HG03139 (cell line): Measurements from ENCODE around the gene ARHGEF4.

Experiments
- ATAC-seq: cut with Tn5 transposase; IDR thresholded peaks from one replicate; pipeline ENCODE4 v1.9.1; 2021; ENCODE audit not compliant: unreplicated experiment

Gene ARHGEF4

GRCh38 chr2:130814931-130815680 lies 21.6 kb upstream of the ARHGEF4 start:
- ATAC-seq, result no peak

DNA sequence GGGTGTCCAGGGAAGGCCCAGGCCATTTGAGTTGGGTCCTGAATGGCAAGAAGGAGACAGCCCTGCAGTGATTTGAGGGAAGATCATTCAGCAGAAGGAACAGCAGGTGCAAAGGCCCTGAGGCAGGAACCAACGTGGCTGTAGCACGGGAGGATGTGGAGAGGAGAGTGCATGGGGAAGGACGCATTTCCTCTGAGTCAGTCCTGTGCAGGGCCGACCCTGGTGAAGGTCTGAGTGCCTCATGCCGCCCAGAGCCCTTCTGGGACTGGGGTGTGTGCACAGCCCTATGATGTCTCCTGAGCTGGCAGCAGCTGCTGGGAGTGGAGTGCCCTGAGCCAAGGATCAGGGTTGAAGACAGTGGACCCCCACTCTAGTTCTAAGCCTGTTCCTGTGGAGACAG lies 17.9 kb upstream of the ARHGEF4 start:
- ATAC-seq, result no peak

DNA sequence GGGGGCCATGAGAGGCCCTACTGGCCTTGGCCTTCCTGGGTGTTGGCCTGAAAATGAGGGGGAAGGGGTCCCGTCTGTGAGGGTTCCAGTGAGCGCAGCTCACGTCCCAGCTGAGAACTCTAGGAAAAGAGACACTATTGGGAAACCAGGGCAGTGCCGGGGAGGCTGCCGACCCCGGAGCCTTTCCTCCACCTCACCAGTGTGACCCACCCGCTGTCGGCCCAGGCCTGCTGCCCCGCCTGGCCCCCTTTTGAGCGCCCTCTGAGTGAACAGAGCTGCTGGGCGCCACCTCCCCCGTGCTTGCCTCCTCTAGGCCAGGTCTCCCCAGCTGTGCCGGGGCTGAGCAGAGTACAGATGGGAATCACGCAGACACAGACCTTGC lies 17.5 kb upstream of the ARHGEF4 start:
- ATAC-seq, result no peak

DNA sequence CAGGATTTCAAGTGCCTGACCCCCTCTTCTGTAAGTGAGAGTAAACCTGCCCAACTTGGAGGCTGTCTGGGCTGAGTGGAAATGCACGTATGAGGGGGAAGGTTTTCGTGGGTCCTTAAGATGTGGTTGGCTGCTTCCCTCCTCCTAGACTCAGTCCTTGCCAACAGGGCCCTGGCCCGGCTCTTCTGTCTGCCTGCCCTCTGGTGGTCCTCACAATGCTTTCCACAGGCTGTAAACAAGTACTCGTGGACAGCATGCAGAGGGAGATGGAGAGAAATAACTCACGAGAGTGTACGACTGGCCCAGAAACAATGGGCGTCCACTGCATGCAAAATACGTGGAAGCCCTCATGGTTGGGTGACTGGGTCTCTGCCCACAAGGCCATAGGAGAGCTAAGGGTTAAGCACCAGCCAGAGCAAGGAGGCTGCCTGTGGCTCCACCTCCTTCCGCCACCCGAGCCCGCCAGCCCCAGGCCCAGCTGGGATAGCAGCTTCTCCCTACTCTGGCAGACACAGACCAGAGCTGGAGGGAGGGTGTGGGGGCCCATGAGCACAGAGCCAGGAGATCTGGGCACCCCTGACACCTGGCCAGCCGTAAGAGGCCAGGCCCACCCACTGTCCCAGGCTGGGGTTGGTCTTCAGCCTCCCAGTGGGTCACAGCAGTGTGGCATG lies 17.0 kb upstream of the ARHGEF4 start:
- ATAC-seq, result no peak

DNA sequence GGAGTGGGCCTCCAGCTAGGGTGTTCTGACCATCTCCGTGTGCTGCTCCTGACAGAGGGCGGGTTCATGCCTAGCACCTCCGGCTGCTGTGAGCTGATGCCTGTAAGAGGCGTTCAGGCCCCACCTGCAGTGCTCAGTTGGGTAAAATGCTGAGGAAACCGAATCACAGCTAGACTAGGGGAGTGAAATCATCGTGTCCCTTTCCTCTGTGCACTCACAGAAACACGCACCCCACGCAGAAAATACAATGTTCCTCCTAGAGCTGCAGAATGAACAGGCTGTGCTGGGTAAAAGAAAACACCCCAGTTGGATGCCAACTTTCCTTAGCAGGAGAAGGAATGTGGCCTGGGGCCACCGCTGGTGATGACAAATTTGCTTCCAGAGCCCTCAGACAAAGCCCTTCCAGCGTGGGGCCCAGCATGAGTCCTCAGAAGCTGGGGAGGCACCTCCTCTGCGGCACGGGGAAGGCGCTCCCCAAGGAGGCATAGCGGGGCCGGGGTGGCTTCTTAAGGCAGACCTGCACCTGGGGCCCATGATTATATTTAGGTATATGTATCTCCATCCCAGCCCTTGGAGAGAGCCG lies 16.3 kb upstream of the ARHGEF4 start:
- ATAC-seq, result no peak

- no peak for ATAC-seq
Observed at GRCh38 chr2:130821867-130822266, 14.8 kb upstream of the ARHGEF4 start.

DNA sequence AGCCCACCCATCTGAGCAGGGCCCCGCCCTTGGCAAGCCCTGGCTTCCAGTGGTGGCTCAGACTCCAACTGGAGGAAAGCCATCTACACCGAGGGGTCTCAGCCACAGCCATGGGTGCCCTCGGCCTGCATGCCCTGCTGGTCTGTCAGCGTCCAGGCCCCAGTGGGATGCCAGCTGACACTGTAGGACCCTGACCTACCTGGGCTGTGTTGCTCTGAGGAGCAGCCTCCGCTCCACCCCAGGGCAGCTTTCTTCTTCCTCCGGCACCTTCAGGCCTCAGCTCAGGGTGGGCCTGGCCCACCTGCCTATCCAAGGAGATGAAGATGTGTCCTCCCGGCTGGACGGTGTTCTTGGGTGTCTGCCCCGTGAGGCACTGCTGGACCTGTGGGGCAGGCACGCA lies 13.9 kb upstream of the ARHGEF4 start:
- ATAC-seq, result no peak

DNA sequence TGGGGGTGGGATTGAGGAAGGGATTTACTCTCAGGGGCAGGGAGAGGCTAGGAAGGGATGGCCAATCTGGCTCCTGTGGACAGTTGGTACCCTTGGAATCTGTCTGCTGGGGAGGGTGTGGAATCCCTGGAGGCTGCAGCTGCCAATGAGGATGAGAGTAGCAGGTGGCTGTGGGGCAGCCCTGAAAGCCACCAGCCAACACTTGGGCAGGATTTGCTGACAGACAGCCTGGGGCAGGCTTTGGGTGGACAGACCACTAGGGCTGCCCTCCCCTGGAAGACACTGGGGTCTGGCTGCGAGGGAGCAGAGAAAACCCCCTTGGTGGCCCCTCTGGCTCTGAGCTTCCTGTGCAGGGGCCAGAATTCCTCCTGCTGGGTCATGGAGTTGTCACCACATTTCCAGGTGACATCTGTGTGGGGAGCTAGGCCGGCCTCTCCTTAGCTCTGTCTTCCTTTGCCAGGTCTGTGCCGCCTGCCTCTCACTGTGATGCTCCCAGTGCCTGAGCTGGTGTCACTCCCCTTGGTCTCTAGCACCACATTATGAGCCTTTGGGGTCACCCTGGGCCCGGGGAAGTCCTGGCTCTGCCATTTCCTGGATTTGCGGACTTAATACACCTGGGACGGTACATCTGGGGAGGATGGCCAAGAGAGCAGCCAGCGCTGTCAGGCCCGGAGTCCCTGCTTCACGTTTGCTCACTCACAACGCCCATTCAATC lies 13.4 kb upstream of the ARHGEF4 start:
- ATAC-seq, result peak; percentile 14

DNA sequence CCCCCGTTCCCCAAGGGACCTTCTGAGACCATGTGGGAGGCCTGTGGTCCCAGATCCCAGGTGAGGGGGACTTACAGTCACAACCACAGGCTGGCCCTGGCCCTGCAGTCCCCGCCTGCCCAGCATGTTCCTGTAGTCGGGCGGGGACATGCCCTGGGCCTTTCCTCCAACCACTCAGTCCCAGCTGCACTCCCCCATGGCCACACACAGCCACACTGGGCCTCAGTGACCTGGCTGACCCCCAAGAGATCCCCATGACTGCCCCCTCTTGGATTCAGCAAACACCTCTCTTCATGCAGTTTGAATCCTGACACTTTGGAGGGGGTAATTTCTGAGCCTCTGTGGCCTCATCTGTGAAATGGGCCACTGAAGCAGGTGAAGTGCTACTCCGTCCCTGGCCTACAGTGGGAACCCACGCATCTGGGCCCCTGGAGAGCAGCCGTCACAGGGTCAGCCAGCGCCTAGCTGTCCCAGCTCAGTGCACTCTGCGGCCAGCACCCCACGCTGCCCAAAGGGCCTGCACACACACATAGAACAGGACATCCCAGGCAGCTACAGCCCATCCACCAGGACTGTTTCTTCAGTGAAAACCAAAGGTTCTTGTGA lies 12.7 kb upstream of the ARHGEF4 start:
- ATAC-seq, result peak; percentile 39

DNA sequence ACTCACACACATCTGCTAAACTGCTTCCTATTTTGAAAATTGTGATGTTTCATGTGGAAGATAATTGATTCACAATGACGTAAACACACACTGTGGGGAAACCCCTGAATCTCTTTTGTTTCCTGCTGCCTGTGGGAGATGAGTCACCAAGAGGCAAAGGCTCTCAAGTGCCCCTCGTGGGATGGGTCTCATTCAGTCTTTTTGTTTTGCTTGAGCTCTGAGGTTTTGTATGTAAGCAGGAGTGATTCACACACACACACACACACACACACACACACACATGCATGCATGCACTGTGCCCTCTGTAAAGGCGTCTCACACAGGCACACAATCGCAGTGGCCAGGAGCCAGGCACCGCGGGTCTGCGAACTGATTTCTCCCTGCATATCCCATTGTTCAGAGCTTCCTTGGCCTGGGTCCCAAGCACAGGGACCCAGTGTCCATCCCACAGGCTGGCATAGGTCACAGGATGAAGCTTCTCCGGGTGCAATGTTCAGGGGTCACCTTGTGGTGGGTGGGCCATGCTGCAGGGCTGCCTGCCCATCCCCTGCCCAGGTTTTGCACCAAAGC lies 12.1 kb upstream of the ARHGEF4 start:
- peak; percentile 81 for ATAC-seq

GRCh38 chr2:130825231-130825965 lies 11.3 kb upstream of the ARHGEF4 start:
- ATAC-seq, result no peak

GRCh38 chr2:130825966-130826253 lies 10.8 kb upstream of the ARHGEF4 start:
- no peak for ATAC-seq

GRCh38 chr2:130826419-130826818 lies 10.3 kb upstream of the ARHGEF4 start:
- ATAC-seq, result no peak

DNA sequence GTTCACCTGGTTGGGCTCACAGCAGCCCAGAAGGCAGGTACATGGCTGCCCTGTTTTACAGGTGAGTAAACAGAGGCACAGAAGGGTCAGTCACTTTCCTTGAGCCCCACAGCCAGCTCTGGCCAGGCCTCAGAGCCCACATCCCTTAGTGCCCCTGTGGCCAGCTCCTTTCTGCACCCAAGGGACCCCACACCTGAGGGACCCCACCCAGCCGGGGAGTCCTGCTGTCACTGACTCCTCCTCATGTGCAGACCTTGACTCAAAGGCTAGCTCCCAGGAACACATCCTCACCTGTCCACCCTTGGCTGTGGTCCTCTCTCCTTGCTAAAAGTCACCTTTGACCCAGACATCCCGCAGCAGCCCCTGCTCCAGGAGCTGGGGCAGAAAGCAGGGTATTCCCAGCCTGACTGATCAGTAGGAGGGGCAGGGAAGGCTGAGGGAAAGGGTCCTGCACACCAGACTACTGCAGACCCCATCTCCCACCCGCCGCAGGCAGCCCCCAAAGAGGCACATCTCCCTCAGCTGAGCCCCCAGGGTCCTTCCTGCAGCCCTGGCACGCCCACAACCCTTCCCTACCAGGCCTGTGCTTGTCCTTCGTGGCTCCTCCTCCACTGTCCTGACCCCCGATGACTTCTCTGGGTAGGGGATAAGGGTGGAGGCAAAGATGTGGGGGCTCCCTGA lies 9.8 kb upstream of the ARHGEF4 start:
- no peak for ATAC-seq

DNA sequence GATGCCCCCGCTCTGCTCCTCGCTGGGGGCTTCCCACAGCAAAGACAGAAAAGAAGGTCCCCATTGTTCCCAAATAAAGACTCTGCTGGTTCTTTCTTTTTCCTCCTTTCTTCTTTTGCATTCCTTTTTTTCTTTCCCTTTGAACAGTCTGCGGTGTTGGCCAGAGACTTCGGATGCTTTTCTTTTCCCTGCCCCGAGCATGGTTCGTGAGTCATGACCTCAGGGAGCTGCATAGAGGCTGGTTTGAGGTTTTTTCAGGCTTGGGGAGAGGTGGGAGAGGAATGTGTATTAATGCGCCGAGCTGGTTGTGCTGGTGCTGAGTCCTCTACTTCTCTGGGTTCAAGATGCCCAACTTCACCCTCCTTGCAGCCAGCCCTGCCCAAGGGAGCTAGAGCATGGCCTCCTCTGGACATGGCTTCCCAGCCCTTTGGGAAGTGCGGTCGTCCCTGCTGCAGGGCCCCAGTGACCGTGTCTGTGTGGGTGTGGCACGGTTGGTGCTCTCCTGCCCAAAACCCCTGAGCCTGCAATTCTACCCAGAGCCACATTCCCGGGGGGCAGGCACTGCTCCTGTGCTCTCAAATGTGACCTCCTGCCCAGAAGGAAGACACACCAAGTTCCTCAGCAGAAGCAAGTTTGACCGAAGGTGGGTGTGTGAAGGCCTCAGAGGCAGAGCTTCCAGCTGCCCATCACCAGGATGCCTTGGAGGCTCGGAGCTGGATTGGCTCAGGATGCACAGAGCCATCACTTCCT lies 9.0 kb upstream of the ARHGEF4 start:
- ATAC-seq, result no peak

GRCh38 chr2:130828461-130828860 lies 8.3 kb upstream of the ARHGEF4 start:
- ATAC-seq, result no peak

DNA sequence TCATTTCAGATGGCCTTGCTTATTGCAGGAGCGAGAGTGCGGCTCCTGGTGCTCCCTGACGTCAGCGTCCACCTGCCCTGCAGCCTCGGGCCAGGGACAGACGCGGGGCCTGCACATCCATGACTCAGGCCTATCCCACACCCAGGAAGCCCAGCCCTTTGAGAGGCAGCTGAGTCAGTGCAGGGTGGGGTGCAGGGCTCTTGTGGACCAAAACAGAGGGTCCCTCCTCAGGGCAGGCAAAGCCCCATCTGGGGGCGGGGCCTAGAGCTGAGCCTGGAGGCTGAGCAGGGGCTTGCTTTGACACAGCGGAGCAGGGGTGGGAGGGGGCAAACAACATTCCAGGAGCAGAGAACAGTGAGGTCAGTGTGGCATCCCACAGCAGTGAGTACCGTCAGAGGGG lies 7.7 kb upstream of the ARHGEF4 start:
- no peak for ATAC-seq

DNA sequence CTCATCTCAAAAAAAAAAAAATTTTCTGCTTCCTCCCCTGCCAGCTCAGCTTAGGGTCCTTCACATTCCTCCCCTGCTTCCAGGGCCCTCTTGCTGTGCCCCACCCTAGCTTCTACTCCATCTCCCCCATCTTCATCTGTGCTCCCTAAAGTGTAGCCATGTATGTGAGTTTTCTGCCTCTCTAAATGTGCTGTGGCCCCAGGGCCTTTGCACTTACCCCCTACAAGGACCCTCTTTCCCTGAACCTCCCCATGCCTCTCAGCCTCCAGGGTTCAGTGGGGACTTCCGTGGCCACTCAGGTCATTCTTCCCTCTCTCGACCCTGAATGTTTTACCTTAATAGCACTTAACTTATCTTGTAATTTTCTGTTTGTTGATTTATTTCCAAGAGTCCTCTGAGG lies 6.2 kb upstream of the ARHGEF4 start:
- ATAC-seq, result no peak

- no peak for ATAC-seq
Observed at GRCh38 chr2:130831356-130831755, 5.4 kb upstream of the ARHGEF4 start.
